Measurements from ENCODE around the gene ADAMTSL5. TPM values are rescaled to one million over a fixed set of nuclear protein-coding genes. Genes with fewer than 3 reads are reported as not detected.

Gene ADAMTSL5
- total and polyA plus RNA-seq, 2 of the 8 experiments (the other 6 are each of a cell fraction or from before 2014, with no cell fraction given): 0.82 to 0.99 TPM

- no peak for TF ChIP-seq POU5F1 (IDR thresholded peaks at IDR 0.05; ENCODE audit: low read depth, low read length)
- no peak for TF ChIP-seq ASH2L (IDR thresholded peaks at IDR 0.05; ENCODE audit: low read length)
- TF ChIP-seq TCF12 (IDR thresholded peaks at IDR 0.05; ENCODE audit: low read depth, low read length): no peak
- no peak for TF ChIP-seq SP4 (IDR thresholded peaks at IDR 0.05; ENCODE audit: low read length)
- TF ChIP-seq RNF2 (IDR thresholded peaks at IDR 0.05; ENCODE audit: borderline replicate concordance, low read depth, low read length, missing control alignments, poor library complexity, severe bottlenecking): no peak
- TF ChIP-seq FOSL1 (IDR thresholded peaks at IDR 0.05; ENCODE audit: insufficient read depth, low read depth, low read length): no peak
- no peak for TF ChIP-seq GTF2F1 (IDR thresholded peaks at IDR 0.05; ENCODE audit: borderline replicate concordance, low read depth, low read length)
- no peak for TF ChIP-seq CHD1 (IDR thresholded peaks at IDR 0.05; ENCODE audit: low read depth, low read length)
- TF ChIP-seq ATF2 (IDR thresholded peaks at IDR 0.05; ENCODE audit: low read length): no peak
- TF ChIP-seq SIX5 (IDR thresholded peaks at IDR 0.05; ENCODE audit: low read depth, low read length): no peak
- no peak for TF ChIP-seq USF2 (IDR thresholded peaks at IDR 0.05; ENCODE audit: low read length)
- TF ChIP-seq CHD2 (IDR thresholded peaks at IDR 0.05; ENCODE audit: low read length): no peak
- TF ChIP-seq ZNF274 (IDR thresholded peaks at IDR 0.05; ENCODE audit: borderline replicate concordance, extremely low read depth, low read length): no peak
- no peak for TF ChIP-seq RFX5 (IDR thresholded peaks at IDR 0.05; ENCODE audit: borderline replicate concordance, low read depth, low read length)
- no peak for TF ChIP-seq TEAD4 (IDR thresholded peaks at IDR 0.05; ENCODE audit: low read depth, low read length)
- TF ChIP-seq RXRA (IDR thresholded peaks at IDR 0.05; ENCODE audit: insufficient read depth, low read depth, low read length): no peak
- TF ChIP-seq CEBPB (IDR thresholded peaks at IDR 0.05; ENCODE audit: low read depth, low read length): no peak
- no peak for TF ChIP-seq BRCA1 (IDR thresholded peaks at IDR 0.05; ENCODE audit: low read depth, low read length)
- no peak for TF ChIP-seq SP1 (IDR thresholded peaks at IDR 0.05; ENCODE audit: low read depth, low read length)
- peak; percentile 38; the same call in 1 of the 2 replicates for TF ChIP-seq PHF8 (conservative IDR thresholded peaks at IDR 0.05; ENCODE audit: low read depth, low read length)
- TF ChIP-seq SP2 (IDR thresholded peaks at IDR 0.05; ENCODE audit: low read length): no peak
- TF ChIP-seq CBX8 (IDR thresholded peaks at IDR 0.05; ENCODE audit: borderline replicate concordance, low read depth, low read length): no peak
- TF ChIP-seq TBP (IDR thresholded peaks at IDR 0.05; ENCODE audit: low read depth, low read length): peak; percentile 64
Observed at GRCh38 chr19:1523412-1524286, 10.8 kb upstream of the ADAMTSL5 start, which contains the start of gene PLK5 (continued).
